Omental fat pad (tissue), 4 donors: ENCODE results near the gene SERBP1. TPM values are rescaled to one million over a fixed set of nuclear protein-coding genes. Genes with fewer than 3 reads are reported as not detected.

Source experiments
- ATAC-seq: fragments of 150-250 bp; one replicate; pipeline ENCODE4 v1.9.1; 2016; ENCODE audit warnings: mild to moderate bottlenecking, moderate library complexity; ENCODE audit not compliant: low FRiP score
- DNase-seq: peaks from one replicate; pipeline ENCODE4 v3.0.0-alpha.2; 2019; ENCODE audit warnings: low spot score
- CTCF ChIP-seq, 3 donors: fragments of 450-650 bp; IDR thresholded peaks; one replicate each; pipeline ENCODE4 v1.5.1; 2016 to 2017; ENCODE audit warnings: antibody characterized with exemption in 3 of 3, mild to moderate bottlenecking in 3 of 3, moderate library complexity in 2 of 3
- small RNA-seq: library from RNA; depleted of rRNA; stranded (forward); fragments of <200 nt; gene quantifications from one replicate; pipeline ENCODE3, GENCODE V24; 2016
- total RNA-seq, 4 donors: library from RNA; depleted of rRNA; stranded (reverse); fragments of >200 nt; gene quantifications; one replicate each; pipeline ENCODE4 v1.1.0, GENCODE V29; 2016

SERBP1 gene
- total RNA-seq, 4 donors from 2014 or later, result 199 to 340 (median 217) TPM

DNA sequence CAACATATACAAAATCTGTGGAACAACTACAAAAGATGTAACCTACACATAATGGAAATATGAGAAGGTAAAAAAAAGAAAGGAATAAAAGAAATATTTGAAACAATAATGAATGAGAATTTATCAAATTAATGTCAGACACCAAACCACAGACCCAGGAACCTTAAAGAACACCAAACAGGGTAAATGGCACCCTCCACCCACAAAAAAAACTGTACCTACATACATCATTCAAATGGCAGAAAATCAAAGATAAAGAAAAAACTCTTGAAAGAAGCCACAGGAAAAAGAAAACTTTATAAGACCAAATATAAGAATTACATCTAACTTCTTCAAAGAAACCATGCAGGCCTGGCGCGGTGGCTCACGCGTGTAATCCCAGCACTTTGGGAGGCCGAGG lies 68.6 kb downstream of the SERBP1 start:
- DNase-seq (no peak), ATAC-seq (no peak)
- TF ChIP-seq CTCF (IDR thresholded peaks at IDR 0.05), result no peak

DNA sequence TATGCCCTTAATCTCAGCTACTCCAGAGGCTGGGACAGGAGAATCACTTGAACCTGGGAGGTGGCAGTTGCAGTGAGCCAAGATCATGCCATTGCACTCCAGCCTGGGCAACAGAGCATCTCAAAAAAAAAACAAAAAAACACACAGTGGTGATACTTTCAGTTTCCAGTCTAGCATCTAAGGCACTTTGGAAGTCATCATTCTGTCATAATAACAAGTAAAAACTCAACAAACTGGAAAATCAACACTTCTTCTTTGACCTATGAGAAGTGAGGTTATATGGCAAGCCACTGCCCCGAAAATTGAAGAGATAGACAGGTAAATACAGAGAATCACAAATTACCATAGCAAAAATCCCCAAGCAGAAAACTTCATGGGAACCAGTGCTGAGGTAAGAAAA lies 70.6 kb downstream of the SERBP1 start:
- DNase-seq (no peak), ATAC-seq (no peak)
- TF ChIP-seq CTCF (IDR thresholded peaks at IDR 0.05), result no peak

Small RNA genes lying within 50 kb of the gene (small RNA-seq; reads per million reads assigned to genes)
- not detected for gene RNU6-387P

Other genes starting within 250 kb of the SERBP1 start
- gene IL12RB2, start 122.5 kb downstream of the SERBP1 start, total RNA-seq, result 1 to 10 TPM; 2.0 to 8.9 (median 6.5) TPM